OCI-LY3 (cell line): Measurements from ENCODE around the gene GRIP2.

ENCODE experiments used
- H2AFZ ChIP-seq: fragments of 200-600, 300-600 bp; shearing (Covaris generic); 2 replicates; pipeline ENCODE4 v1.6.0; 2014; ENCODE audit warnings: antibody characterized with exemption, low read depth, low read length
- H3K27ac ChIP-seq: fragments of 200-600, 300-600 bp; sonication (generic); 2 replicates; pipeline ENCODE4 v1.5.1; 2014; ENCODE audit warnings: mild to moderate bottlenecking, low read length, moderate library complexity, mixed read lengths
- H3K27me3 ChIP-seq: fragments of 200-600, 300-600 bp; sonication (generic); 2 replicates; pipeline ENCODE4 v1.6.1; 2014; ENCODE audit warnings: low read depth, low read length, mixed read lengths
- H3K36me3 ChIP-seq: fragments of 200-600, 300-600 bp; sonication (generic); replicated peaks from 2 replicates; pipeline ENCODE3; 2014; ENCODE audit warnings: low read depth, low read length, mixed read lengths
- H3K4me1 ChIP-seq: fragments of 300-600, 200-600 bp; sonication (generic); 2 replicates; pipeline ENCODE4 v1.6.1; 2014; ENCODE audit warnings: low read length, mixed read lengths
- H3K4me2 ChIP-seq: fragments of 200-600, 300-600 bp; sonication (generic); 2 replicates; pipeline ENCODE4 v1.6.1; 2014; ENCODE audit warnings: low read length, mixed read lengths
- H3K4me3 ChIP-seq: fragments of 300-600, 200-600 bp; sonication (generic); 2 replicates; pipeline ENCODE4 v1.5.1; 2014; ENCODE audit warnings: antibody characterized with exemption, mild to moderate bottlenecking, low read length, moderate library complexity
- H3K79me2 ChIP-seq: fragments of 300-600, 200-600 bp; shearing (Covaris generic); 2 replicates; pipeline ENCODE4 v1.6.1; 2014; ENCODE audit warnings: mild to moderate bottlenecking, low read length, mixed read lengths
- H3K9ac ChIP-seq: fragments of 300-600, 200-600 bp; shearing (Covaris generic); 2 replicates; pipeline ENCODE4 v1.6.0; 2014; ENCODE audit warnings: mild to moderate bottlenecking, low read length, moderate library complexity
- H3K9me3 ChIP-seq: fragments of 200-600, 300-600 bp; shearing (Covaris generic); 2 replicates; pipeline ENCODE4 v1.6.1; 2014; ENCODE audit warnings: low read length, mixed read lengths; ENCODE audit not compliant: insufficient read depth
- H4K20me1 ChIP-seq: fragments of 200-600, 300-600 bp; sonication (generic); 2 replicates; pipeline ENCODE4 v1.6.1; 2016; ENCODE audit warnings: low read length, mixed read lengths; ENCODE audit not compliant: insufficient read depth
- EZH2phosphoT487 ChIP-seq: fragments of 200-600 bp; shearing (Covaris generic); IDR thresholded peaks from 2 replicates; pipeline ENCODE4 v1.6.1; 2018; ENCODE audit warnings: antibody characterized with exemption, mixed run types, low read depth
- TF ChIP-seq, protein P1 (sequence below): fragments of 200-600, 300-600 bp; sonication (generic); IDR thresholded peaks from 2 replicates; pipeline ENCODE4 v1.5.1; 2014; ENCODE audit warnings: antibody characterized with exemption, low read length, low read depth

GRIP2 gene

DNA sequence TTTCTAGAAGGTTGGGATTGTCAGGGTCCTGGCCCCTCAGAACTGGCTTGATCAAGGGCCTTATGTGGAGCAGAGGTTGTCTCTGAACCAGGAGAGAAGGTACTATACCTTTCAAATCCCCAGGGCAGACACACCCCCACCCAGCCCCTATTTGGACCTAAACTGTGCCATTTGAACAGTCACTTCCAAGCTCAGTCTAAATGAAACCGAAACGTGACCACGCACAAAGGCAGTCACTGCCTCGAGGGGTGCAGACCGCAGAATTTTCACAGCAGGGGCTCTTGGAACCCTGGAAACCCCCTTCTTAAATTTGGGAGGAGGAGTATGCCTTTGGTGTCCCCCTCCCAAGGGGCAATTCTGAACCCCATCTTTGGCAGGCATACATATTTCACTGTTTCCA is 53.7 kb downstream of the GRIP2 start:
- peaks cover 59% of the 10 kb centered on the region for H3K36me3 ChIP-seq
- H3K9me3 ChIP-seq, result no peaks in the 10 kb centered on the region
- H2AFZ ChIP-seq, result no peak overlapping the region
- no peaks in the 10 kb centered on the region for H4K20me1 ChIP-seq
- no peak overlapping the region for H3K27ac ChIP-seq
- H3K4me3 ChIP-seq, result no peak overlapping the region
- H3K4me1 ChIP-seq, result no peaks in the 10 kb centered on the region
- no peak overlapping the region for H3K9ac ChIP-seq
- TF ChIP-seq, protein P1, sequence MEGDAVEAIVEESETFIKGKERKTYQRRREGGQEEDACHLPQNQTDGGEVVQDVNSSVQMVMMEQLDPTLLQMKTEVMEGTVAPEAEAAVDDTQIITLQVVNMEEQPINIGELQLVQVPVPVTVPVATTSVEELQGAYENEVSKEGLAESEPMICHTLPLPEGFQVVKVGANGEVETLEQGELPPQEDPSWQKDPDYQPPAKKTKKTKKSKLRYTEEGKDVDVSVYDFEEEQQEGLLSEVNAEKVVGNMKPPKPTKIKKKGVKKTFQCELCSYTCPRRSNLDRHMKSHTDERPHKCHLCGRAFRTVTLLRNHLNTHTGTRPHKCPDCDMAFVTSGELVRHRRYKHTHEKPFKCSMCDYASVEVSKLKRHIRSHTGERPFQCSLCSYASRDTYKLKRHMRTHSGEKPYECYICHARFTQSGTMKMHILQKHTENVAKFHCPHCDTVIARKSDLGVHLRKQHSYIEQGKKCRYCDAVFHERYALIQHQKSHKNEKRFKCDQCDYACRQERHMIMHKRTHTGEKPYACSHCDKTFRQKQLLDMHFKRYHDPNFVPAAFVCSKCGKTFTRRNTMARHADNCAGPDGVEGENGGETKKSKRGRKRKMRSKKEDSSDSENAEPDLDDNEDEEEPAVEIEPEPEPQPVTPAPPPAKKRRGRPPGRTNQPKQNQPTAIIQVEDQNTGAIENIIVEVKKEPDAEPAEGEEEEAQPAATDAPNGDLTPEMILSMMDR, result no peak
- TF ChIP-seq EZH2phosphoT487, result no peak
- no peaks in the 10 kb centered on the region for H3K27me3 ChIP-seq
- H3K4me2 ChIP-seq, result no peak overlapping the region
- no peaks in the 10 kb centered on the region for H3K79me2 ChIP-seq

DNA sequence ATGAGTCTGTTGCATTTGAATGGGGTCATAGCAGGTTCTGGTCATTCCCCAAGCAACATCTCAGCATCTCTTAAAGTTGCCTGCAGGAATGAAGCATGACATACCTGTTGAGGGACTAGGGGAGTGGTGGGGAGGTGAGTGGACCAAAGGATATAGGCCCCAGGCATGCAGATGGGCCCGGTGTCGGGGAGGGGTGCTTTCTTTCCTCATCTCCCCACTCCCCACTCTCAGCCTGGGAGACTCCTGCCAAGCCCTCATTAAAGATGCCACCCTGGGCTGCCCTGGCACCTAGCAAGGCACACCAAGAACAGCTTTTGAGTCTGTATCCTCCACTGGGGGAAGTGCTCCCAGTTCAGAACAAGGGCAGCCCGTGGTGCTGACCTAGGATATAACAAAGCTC is 54.2 kb downstream of the GRIP2 start:
- Histone ChIP-seq H3K27me3 (no peaks in the 10 kb centered on the region), H3K4me2 (no peak overlapping the region), H3K27ac (no peak overlapping the region), H4K20me1 (no peaks in the 10 kb centered on the region), H3K9me3 (no peaks in the 10 kb centered on the region), H3K9ac (no peak overlapping the region), H3K4me1 (no peaks in the 10 kb centered on the region), H3K79me2 (no peaks in the 10 kb centered on the region), H3K36me3 (peaks cover 63% of the 10 kb centered on the region), H2AFZ (no peak overlapping the region), H3K4me3 (no peak overlapping the region)
- no peak for TF ChIP-seq EZH2phosphoT487
- TF ChIP-seq, protein P1, result no peak

DNA sequence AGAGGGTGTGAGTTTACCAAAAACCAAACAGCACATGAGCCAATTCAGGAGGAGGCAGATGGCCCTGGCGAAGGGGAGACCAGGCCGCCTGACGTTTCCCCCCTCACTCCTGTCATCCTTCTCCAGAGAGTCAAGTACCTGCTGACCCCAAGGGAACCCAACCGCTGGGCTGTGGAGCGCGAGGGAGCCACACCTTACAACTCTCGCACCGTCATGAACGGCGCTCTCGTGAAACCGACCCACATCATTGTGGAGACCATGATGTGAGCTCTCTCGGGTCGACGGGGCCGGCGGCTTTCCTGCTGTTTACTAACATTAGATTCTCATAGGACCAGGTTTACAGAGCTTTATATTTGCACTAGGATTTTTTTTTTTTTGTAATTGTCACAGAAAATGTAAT is 55.4 kb downstream of the GRIP2 start:
- H3K9ac ChIP-seq, result no peak overlapping the region
- peaks cover 72% of the 10 kb centered on the region for H3K36me3 ChIP-seq
- no peaks in the 10 kb centered on the region for H3K9me3 ChIP-seq
- H3K27ac ChIP-seq, result no peak overlapping the region
- H3K79me2 ChIP-seq, result no peaks in the 10 kb centered on the region
- no peaks in the 10 kb centered on the region for H3K27me3 ChIP-seq
- 0 out of 2 replicates have a peak, but pooled peaks cover 4% of the 10 kb centered on the region for H4K20me1 ChIP-seq
- H3K4me3 ChIP-seq, result no peak overlapping the region
- H3K4me1 ChIP-seq, result no peaks in the 10 kb centered on the region
- H2AFZ ChIP-seq, result no peak overlapping the region
- no peak overlapping the region for H3K4me2 ChIP-seq
- no peak for TF ChIP-seq EZH2phosphoT487
- TF ChIP-seq, protein P1, result no peak

DNA sequence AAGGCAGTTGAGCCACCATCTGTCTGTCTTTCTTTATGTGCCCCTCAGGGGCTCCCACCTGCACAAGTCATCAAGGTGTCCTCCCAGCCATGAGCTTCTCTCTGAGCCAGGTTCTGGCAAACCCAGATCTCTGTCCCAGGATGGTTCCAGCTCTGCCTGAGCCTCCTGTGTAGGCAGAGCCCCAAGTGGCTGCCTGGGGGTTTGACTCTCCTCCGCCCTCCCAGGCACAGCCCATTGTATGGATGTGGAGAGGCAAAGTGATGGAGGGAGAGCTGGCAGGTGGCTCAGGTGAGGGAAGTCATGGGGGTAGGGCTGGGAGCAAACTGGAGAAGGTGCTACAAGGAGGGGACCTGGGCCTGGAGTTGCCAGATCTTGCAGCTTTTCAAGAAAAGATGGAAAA is 56.9 kb downstream of the GRIP2 start:
- no peaks in the 10 kb centered on the region for H3K9me3 ChIP-seq
- peaks cover 82% of the 10 kb centered on the region for H3K36me3 ChIP-seq
- no peaks in the 10 kb centered on the region for H3K79me2 ChIP-seq
- H4K20me1 ChIP-seq, result 0 out of 2 replicates have a peak, but pooled peaks cover 4% of the 10 kb centered on the region
- TF ChIP-seq, protein P1, result no peak
- TF ChIP-seq EZH2phosphoT487, result no peak
- no peak overlapping the region for H3K4me2 ChIP-seq
- no peaks in the 10 kb centered on the region for H3K4me1 ChIP-seq
- no peak overlapping the region for H3K4me3 ChIP-seq
- no peak overlapping the region for H3K9ac ChIP-seq
- no peaks in the 10 kb centered on the region for H3K27me3 ChIP-seq
- no peak overlapping the region for H2AFZ ChIP-seq
- H3K27ac ChIP-seq, result no peak overlapping the region
